GM10847 (cell line): ENCODE measurements around the gene TXNDC11.

Experiments used
- POLR2A ChIP-seq: IDR thresholded peaks from 2 replicates; pipeline ENCODE4 v1.6.1; 2011; ENCODE audit not compliant: insufficient read length; ENCODE audit errors: extremely low read depth

Gene TXNDC11

GRCh38 chr16:11669380-11670146 is 73.1 kb downstream of the TXNDC11 start:
- no peak for TF ChIP-seq POLR2A

- no peak for TF ChIP-seq POLR2A
Observed at GRCh38 chr16:11668623-11669379, 73.9 kb downstream of the TXNDC11 start.

GRCh38 chr16:11667824-11668622 is 74.6 kb downstream of the TXNDC11 start, which contains the start of gene SNN:
SNN (plus strand) TSS chr16:11668455; CDS start chr16:11676060, 7,605 bp downstream.
- TF ChIP-seq POLR2A, result peak; percentile 36

- TF ChIP-seq POLR2A, result no peak
Observed at GRCh38 chr16:11667221-11667823, 75.3 kb downstream of the TXNDC11 start.

- TF ChIP-seq POLR2A, result no peak
Observed at GRCh38 chr16:11666103-11667055, 76.3 kb downstream of the TXNDC11 start.

GRCh38 chr16:11665071-11665491 is 77.6 kb downstream of the TXNDC11 start:
- TF ChIP-seq POLR2A, result no peak

GRCh38 chr16:11662582-11662981 is 80.1 kb downstream of the TXNDC11 start:
- no peak for TF ChIP-seq POLR2A

- TF ChIP-seq POLR2A, result no peak
Observed at GRCh38 chr16:11660565-11660964, 82.1 kb downstream of the TXNDC11 start.

GRCh38 chr16:11658896-11659708 is 83.6 kb downstream of the TXNDC11 start:
- TF ChIP-seq POLR2A, result no peak

- no peak for TF ChIP-seq POLR2A
Observed at GRCh38 chr16:11657556-11657955, 85.1 kb downstream of the TXNDC11 start.

- TF ChIP-seq POLR2A, result no peak
Observed at GRCh38 chr16:11655655-11656054, 87.0 kb downstream of the TXNDC11 start.

- no peak for TF ChIP-seq POLR2A
Observed at GRCh38 chr16:11651796-11652195, 90.9 kb downstream of the TXNDC11 start.
